HCT116 (cell line): ENCODE results near the gene VSNL1.

Source experiments
- CTCF ChIP-seq, 3 experiments: fragments of 200-600 bp in 1 of 3; sonication (generic) in 1 of 3; IDR thresholded peaks in 2 of 3; conservative IDR thresholded peaks in 1 of 3; 2 replicates each; pipeline ENCODE4 v1.5.1; 2012 to 2017; ENCODE audit warnings: low read depth in 2 of 3, low read length in 2 of 3, antibody characterized with exemption in 1 of 3, borderline replicate concordance in 1 of 3, control low read depth in 1 of 3, mild to moderate bottlenecking in 1 of 3, mixed read lengths in 1 of 3, mixed run types in 1 of 3, moderate library complexity in 1 of 3; ENCODE audit not compliant: insufficient read depth in 1 of 3
- EGR1 ChIP-seq: IDR thresholded peaks from 2 replicates; pipeline ENCODE4 v1.6.1; 2012; ENCODE audit warnings: low read depth
- EZH2phosphoT487 ChIP-seq: fragments of 200-600 bp; IDR thresholded peaks from 2 replicates; pipeline ENCODE4 v1.6.1; 2018; ENCODE audit warnings: antibody characterized with exemption, borderline replicate concordance
- POLR2A ChIP-seq: IDR thresholded peaks from 2 replicates; pipeline ENCODE4 v1.7.0; 2011; ENCODE audit warnings: borderline replicate concordance; ENCODE audit not compliant: insufficient read depth, insufficient read length; ENCODE audit errors: extremely low read depth
- TCF7L2 ChIP-seq: IDR thresholded peaks from 2 replicates; pipeline ENCODE4 v1.7.0; 2011; ENCODE audit warnings: borderline replicate concordance, inconsistent platforms; ENCODE audit not compliant: insufficient read depth, insufficient read length; ENCODE audit errors: extremely low read depth
- ZNF274 ChIP-seq: fragments of 200-500 bp; sonication (Bioruptor generic); IDR thresholded peaks from 2 replicates; pipeline ENCODE4 v1.6.1; 2014; ENCODE audit warnings: mild to moderate bottlenecking, low read depth, low read length, inconsistent platforms

GRCh38 chr2:17689010-17689409, 148.5 kb downstream of the VSNL1 start:
- no peak for TF ChIP-seq CTCF (IDR thresholded peaks at IDR 0.05 in 2 of 3, conservative IDR thresholded peaks at IDR 0.05 in 1 of 3; ENCODE audit: borderline replicate concordance in 1 of 3, insufficient read depth in 1 of 3, low read depth in 2 of 3, low read length in 2 of 3)
- no peak for TF ChIP-seq POLR2A
- TF ChIP-seq EGR1: no peak
- no peak for TF ChIP-seq TCF7L2
- no peak for TF ChIP-seq EZH2phosphoT487
- no peak for TF ChIP-seq ZNF274
